B cell (primary cell): Measurements from ENCODE around the gene WDR83. TPM values are rescaled to one million over a fixed set of nuclear protein-coding genes. Genes with fewer than 3 reads are reported as not detected.

Source experiments
- ATAC-seq: fragments of 200-7000 bp; cut with Tn5 transposase; one replicate; pipeline ENCODE4 v1.10.0; 2021; ENCODE audit warnings: low read depth, mild to moderate bottlenecking, moderate number of reproducible peaks, moderate library complexity
- CTCF ChIA-PET: fragments of 350-600 bp; sonication (Branson Sonifier 250); formaldehyde crosslinking; loops from one replicate; lab custom pipeline; 2021; ENCODE audit warnings: antibody characterized with exemption, inconsistent platforms; lab: Charles Lee
- POLR2A ChIA-PET: fragments of 350-600 bp; sonication (Branson Sonifier 250); formaldehyde crosslinking; loops from one replicate; lab custom pipeline; 2021; ENCODE audit warnings: antibody characterized with exemption; lab: Charles Lee
- DNase-seq: peaks from one replicate; pipeline ENCODE4 v3.0.0; 2013
- H2AFZ ChIP-seq: 2 replicates; pipeline ENCODE4 v1.6.1; 2012; ENCODE audit warnings: mild to moderate bottlenecking, low read depth, low read length; ENCODE audit not compliant: insufficient read depth, poor library complexity, severe bottlenecking
- H3K27ac ChIP-seq, 2 donors: 1 replicate in 1 of 2; 2 replicates in 1 of 2; pipeline ENCODE4 v1.5.1; 2012 to 2013; ENCODE audit warnings: low read length in 2 of 2, mild to moderate bottlenecking in 2 of 2, moderate library complexity in 1 of 2
- H3K27me3 ChIP-seq, 4 experiments: fragments of 200-600 bp in 1 of 4; sonication (generic) in 1 of 4; replicated peaks in 1 of 4; 1 replicate in 2 of 4; 2 replicates in 2 of 4; pipeline versions ENCODE4 v1.6.1 to v1.7.0; 2013 to 2016; ENCODE audit warnings: low read length in 3 of 4, mild to moderate bottlenecking in 2 of 4, mixed read lengths in 1 of 4, moderate library complexity in 1 of 4; ENCODE audit not compliant: insufficient read depth in 4 of 4, control insufficient read depth in 3 of 4; ENCODE audit errors: control extremely low read depth in 1 of 4
- H3K36me3 ChIP-seq, 2 experiments: replicated peaks in 1 of 2; 1 replicate in 1 of 2; 2 replicates in 1 of 2; pipeline versions ENCODE4 v1.6.1 to v1.7.1; 2013; ENCODE audit warnings: low read length in 1 of 2; ENCODE audit not compliant: insufficient read depth in 2 of 2, control insufficient read depth in 1 of 2; ENCODE audit errors: control extremely low read depth in 1 of 2, extremely low read depth in 1 of 2
- H3K4me1 ChIP-seq, 2 donors: fragments of 200-600 bp in 1 of 2; sonication (generic) in 1 of 2; 1 replicate in 1 of 2; 2 replicates in 1 of 2; pipeline versions ENCODE4 v1.5.1 to v1.6.1; 2013 to 2017; ENCODE audit warnings: low read length in 2 of 2; ENCODE audit not compliant: control insufficient read depth in 2 of 2, insufficient read depth in 2 of 2
- H3K4me2 ChIP-seq: replicated peaks from 2 replicates; pipeline ENCODE3; 2012; ENCODE audit warnings: mild to moderate bottlenecking, low read depth, low read length; ENCODE audit not compliant: poor library complexity, severe bottlenecking
- H3K4me3 ChIP-seq, 5 experiments: fragments of 200-600 bp in 1 of 5; sonication (generic) in 1 of 5; 1 replicate in 3 of 5; 2 replicates in 2 of 5; pipeline versions ENCODE4 v1.5.1 to v1.7.0; 2011 to 2016; ENCODE audit warnings: low read length in 4 of 5, mild to moderate bottlenecking in 4 of 5, low read depth in 2 of 5, control low read depth in 1 of 5, moderate library complexity in 1 of 5; ENCODE audit not compliant: insufficient read depth in 1 of 5; ENCODE audit errors: control extremely low read depth in 1 of 5, extremely low read depth in 1 of 5
- H3K79me2 ChIP-seq: fragments of 200-600 bp; sonication (generic); one replicate; pipeline ENCODE4 v1.6.0; 2016; ENCODE audit warnings: low read length; ENCODE audit not compliant: control insufficient read depth, insufficient read depth
- H3K9ac ChIP-seq: fragments of 200-600 bp; sonication (generic); 2 replicates; pipeline ENCODE4 v1.6.1; 2017; ENCODE audit warnings: mild to moderate bottlenecking, low read length, moderate library complexity
- H3K9me3 ChIP-seq, 3 donors: one replicate each; pipeline versions ENCODE4 v1.6.1 to v1.7.1; 2013; ENCODE audit warnings: low read length in 2 of 3; ENCODE audit not compliant: control insufficient read depth in 2 of 3, insufficient read depth in 1 of 3; ENCODE audit errors: control extremely low read depth in 1 of 3
- H4K20me1 ChIP-seq: 2 replicates; pipeline ENCODE4 v1.6.0; 2012; ENCODE audit warnings: mild to moderate bottlenecking, low read length; ENCODE audit not compliant: insufficient read depth, control insufficient read depth, poor library complexity, severe bottlenecking
- H3K27ac Mint-ChIP-seq: one replicate; pipeline ENCODE4 v1.8.0; 2021; ENCODE audit warnings: mixed read lengths
- H3K27me3 Mint-ChIP-seq: one replicate; pipeline ENCODE4 v1.8.0; 2021; ENCODE audit warnings: mixed read lengths
- H3K4me1 Mint-ChIP-seq: one replicate; pipeline ENCODE4 v1.8.0; 2021; ENCODE audit warnings: mixed read lengths
- H3K4me3 Mint-ChIP-seq: one replicate; pipeline ENCODE4 v1.8.0; 2021; ENCODE audit warnings: mixed read lengths
- H3K9me3 Mint-ChIP-seq: one replicate; pipeline ENCODE4 v1.8.0; 2022; ENCODE audit warnings: mixed read lengths; ENCODE audit not compliant: insufficient read depth
- CTCF ChIP-seq: fragments of 200-600 bp; IDR thresholded peaks from one replicate; pipeline ENCODE4 v1.8.0; 2022; ENCODE audit warnings: antibody characterized with exemption, mild to moderate bottlenecking
- EZH2 ChIP-seq: IDR thresholded peaks from 2 replicates; pipeline ENCODE4 v1.6.1; 2012; ENCODE audit warnings: borderline replicate concordance, low read depth, mild to moderate bottlenecking, moderate library complexity, low read length; ENCODE audit not compliant: insufficient read depth, poor library complexity, severe bottlenecking
- WGBS: methylation state at CpG from one replicate; pipeline ENCODE4 v1.1.5; 2013; ENCODE audit warnings: missing lambda C conversion rate; ENCODE audit not compliant: insufficient coverage; 5-methylcytosine and 5-hydroxymethylcytosine counted together
- intact Hi-C: fragments of 100-400 bp; cut with micrococcal nuclease; formaldehyde crosslinking; loops from one replicate; pipeline ENCODE4 v1.10.0; 2022
- polyA plus RNA-seq: library from polyadenylated mRNA; depleted of rRNA; stranded (reverse); fragments of >200 nt; gene quantifications from 2 replicates; pipeline ENCODE4 v1.2.3, GENCODE V29; 2012
- total RNA-seq, 2 donors: library from RNA; stranded (reverse); fragments of 120-200 nt in 1 of 2; gene quantifications; 1 replicate in 1 of 2; 2 replicates in 1 of 2; pipeline versions ENCODE4 v1.2.3 to v1.2.4, GENCODE V29; 2013 to 2022

WDR83 gene
- total and polyA plus RNA-seq, 2 donors (not counting 1 experiment from before 2014, with no cell fraction given), result 16.3 to 24.6 TPM

- Histone ChIP-seq H3K27me3 (no peaks in the 10 kb centered on the region), H3K9me3 (no peaks in the 10 kb centered on the region), H2AFZ (peak overlapping the region; percentile 97), H3K79me2 (peaks cover 67% of the 10 kb centered on the region), H4K20me1 (peaks cover 32% of the 10 kb centered on the region), H3K4me2 (peak overlapping the region; percentile 86), H3K4me3 (peak overlapping the region; percentile 75 to 99 (median 95)), H3K9ac (peak overlapping the region; percentile 97), H3K36me3 (peaks cover 1 to 26% of the 10 kb centered on the region in 2 experiments), H3K4me1 (peaks cover 22 to 41% of the 10 kb centered on the region in 2 donors), H3K27ac (peak overlapping the region; percentile 90 to 99)
- CTCF ChIA-PET, result interaction anchor here (1.4 to 5.7 kb wide), 7 partner anchors 30 to 126 kb away, joined by 5 to 82 read pairs (median 9); partner anchors contain the start of gene TRIR
- TF ChIP-seq EZH2 (no peak), CTCF (no peak)
- no peaks in the 10 kb centered on the region for H3K27me3 Mint-ChIP-seq
- DNase-seq, result no peak
- peak overlapping the region; percentile 98 for H3K4me3 Mint-ChIP-seq
- H3K9me3 Mint-ChIP-seq, result no peaks in the 10 kb centered on the region
- peak overlapping the region; percentile 100 for H3K27ac Mint-ChIP-seq
- 65% methylated on average over 22 of the region's 26 CpGs for WGBS
- intact Hi-C loops, result no loop called here
- H3K4me1 Mint-ChIP-seq, result peaks cover 50% of the 10 kb centered on the region
- POLR2A ChIA-PET, result no interaction called here
- ATAC-seq, result no peak
These were observed 3.7 kb downstream of the WDR83 start for GRCh38 chr19:12670159-12670928.

- ATAC-seq (no peak), DNase-seq (no peak)
- Histone ChIP-seq H3K27me3 (no peaks in the 10 kb centered on the region), H3K4me3 (no peak overlapping the region), H3K9me3 (no peaks in the 10 kb centered on the region), H3K9ac (no peak overlapping the region), H3K4me2 (no peak overlapping the region), H3K36me3 (peaks cover 6 to 47% of the 10 kb centered on the region in 2 experiments), H3K27ac (no peak overlapping the region), H2AFZ (no peak overlapping the region), H3K4me1 (peaks cover 20 to 32% of the 10 kb centered on the region in 2 donors), H4K20me1 (peaks cover 43% of the 10 kb centered on the region), H3K79me2 (peaks cover 59% of the 10 kb centered on the region)
- no peaks in the 10 kb centered on the region for H3K9me3 Mint-ChIP-seq
- H3K27ac Mint-ChIP-seq, result no peak overlapping the region
- 94% methylated on average over 2 of the region's 10 CpGs for WGBS
- intact Hi-C loops, result loop anchor here (1.0 kb wide), 2 partner anchors 32 to 108 kb away; no protein-coding TSS in a partner anchor
- ChIA-PET POLR2A (interaction anchor here (0.6 to 1.5 kb wide), 5 partner anchors 49 to 1216 kb away, joined by 3 to 6 read pairs (median 5); partner anchors contain the start of gene ZNF564), CTCF (interaction anchor here (0.5 to 5.7 kb wide), 19 partner anchors 9 to 175 kb away, joined by 3 to 82 read pairs (median 5); partner anchors contain the start of genes DHPS, TRIR, ZNF490 and ZNF791)
- no peaks in the 10 kb centered on the region for H3K27me3 Mint-ChIP-seq
- TF ChIP-seq EZH2 (no peak), CTCF (no peak)
- no peak overlapping the region for H3K4me3 Mint-ChIP-seq
- peaks cover 40% of the 10 kb centered on the region for H3K4me1 Mint-ChIP-seq
These were observed 6.1 kb downstream of the WDR83 start for GRCh38 chr19:12672744-12673143.
